DOHH2 (cell line): ENCODE measurements around the gene MRPS34.

Experiments
- CTCF ChIP-seq: fragments of 200-600 bp; sonication (generic); IDR thresholded peaks from one replicate; pipeline ENCODE4 v1.5.1; 2014; ENCODE audit warnings: antibody characterized with exemption, mild to moderate bottlenecking, low read depth, low read length; ENCODE audit not compliant: poor library complexity, severe bottlenecking
- EZH2phosphoT487 ChIP-seq: fragments of 200-600 bp; sonication (generic); IDR thresholded peaks from 2 replicates; pipeline ENCODE4 v1.6.1; 2017; ENCODE audit warnings: borderline replicate concordance, mild to moderate bottlenecking, antibody characterized with exemption, low read length, moderate library complexity, mixed read lengths

DNA sequence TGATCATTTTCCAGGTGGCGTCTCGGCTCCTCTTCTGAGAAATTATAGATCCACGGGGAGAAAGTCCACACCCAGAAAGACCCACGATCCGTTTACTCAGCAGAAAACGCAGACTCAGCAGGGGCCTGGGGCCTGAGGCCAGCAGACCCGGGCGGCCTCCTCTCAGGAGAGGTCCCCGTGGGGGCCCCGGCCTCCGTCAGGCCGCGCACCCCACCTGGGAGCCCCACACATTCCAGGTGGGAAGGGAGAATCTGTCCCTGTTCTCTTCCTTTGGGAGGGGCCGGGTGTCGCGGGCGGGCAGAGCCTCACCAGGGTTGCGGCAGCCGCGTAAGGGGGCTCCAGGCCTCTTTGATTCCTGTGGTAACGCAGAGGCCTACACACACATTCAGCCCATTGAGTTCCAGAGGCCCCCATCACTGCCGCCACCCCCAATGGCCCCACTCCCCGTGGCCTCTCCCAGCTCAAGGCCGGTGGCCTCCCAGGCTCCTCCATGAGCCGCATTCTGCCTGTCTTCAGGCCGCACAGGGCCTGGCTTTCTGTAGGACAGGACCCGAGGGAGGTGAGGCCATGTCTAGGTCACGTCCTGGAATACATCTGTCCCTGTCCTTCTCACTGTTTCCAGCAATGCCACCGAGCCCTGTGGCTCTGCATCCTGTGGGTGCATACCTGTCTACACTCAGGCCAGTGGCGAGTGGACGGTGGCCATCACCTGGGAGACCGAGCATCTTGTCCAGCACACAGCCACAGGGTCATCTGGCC is 22.2 kb upstream of the MRPS34 start:
- no peak for TF ChIP-seq CTCF
- TF ChIP-seq EZH2phosphoT487: no peak
